ENCODE measurements around the gene ALPP. TPM values are rescaled to one million over a fixed set of nuclear protein-coding genes. Genes with fewer than 3 reads are reported as not detected.
A peak's percentile ranks its signal among the peaks of the same experiment; 100 is the strongest.

Gene ALPP
- total RNA-seq, 1 donor from 2014 or later = not detected

- peaks cover 55% of the 10 kb centered on the region for H3K4me1 Mint-ChIP-seq (ENCODE audit: unreplicated experiment)
- H3K27me3 Mint-ChIP-seq (ENCODE audit: unreplicated experiment) = no peaks in the 10 kb centered on the region
- H3K27ac Mint-ChIP-seq (ENCODE audit: unreplicated experiment) = peak overlapping the region; percentile 87
- peak; percentile 27 for TF ChIP-seq CTCF (IDR thresholded peaks at IDR 0.05)
- H3K4me3 Mint-ChIP-seq (ENCODE audit: unreplicated experiment) = peak overlapping the region; percentile 49
- H3K36me3 Mint-ChIP-seq (ENCODE audit: unreplicated experiment) = no peaks in the 10 kb centered on the region
- H3K9me3 Mint-ChIP-seq (ENCODE audit: unreplicated experiment) = no peaks in the 10 kb centered on the region
- DNase-seq (ENCODE audit: extremely low spot score, unreplicated experiment) = no peak
Observed at GRCh38 chr2:232385660-232386489, 7.3 kb downstream of the ALPP start.

- H3K27ac Mint-ChIP-seq (ENCODE audit: unreplicated experiment) = peak overlapping the region; percentile 87
- H3K36me3 Mint-ChIP-seq (ENCODE audit: unreplicated experiment) = no peaks in the 10 kb centered on the region
- no peak for DNase-seq (ENCODE audit: extremely low spot score, unreplicated experiment)
- H3K4me1 Mint-ChIP-seq (ENCODE audit: unreplicated experiment) = peaks cover 57% of the 10 kb centered on the region
- no peak for TF ChIP-seq CTCF (IDR thresholded peaks at IDR 0.05)
- no peak overlapping the region for H3K4me3 Mint-ChIP-seq (ENCODE audit: unreplicated experiment)
- no peaks in the 10 kb centered on the region for H3K27me3 Mint-ChIP-seq (ENCODE audit: unreplicated experiment)
- no peaks in the 10 kb centered on the region for H3K9me3 Mint-ChIP-seq (ENCODE audit: unreplicated experiment)
Observed at GRCh38 chr2:232386490-232386739, 7.9 kb downstream of the ALPP start.

- Mint-ChIP-seq H3K4me1 (ENCODE audit: unreplicated experiment) (peaks cover 57% of the 10 kb centered on the region), H3K36me3 (ENCODE audit: unreplicated experiment) (no peaks in the 10 kb centered on the region), H3K27me3 (ENCODE audit: unreplicated experiment) (no peaks in the 10 kb centered on the region), H3K4me3 (ENCODE audit: unreplicated experiment) (no peak overlapping the region), H3K27ac (ENCODE audit: unreplicated experiment) (no peak overlapping the region), H3K9me3 (ENCODE audit: unreplicated experiment) (no peaks in the 10 kb centered on the region)
- no peak for DNase-seq (ENCODE audit: extremely low spot score, unreplicated experiment)
- TF ChIP-seq CTCF (IDR thresholded peaks at IDR 0.05) = no peak
Observed at GRCh38 chr2:232386740-232387450, 8.3 kb downstream of the ALPP start.

GRCh38 chr2:232387451-232388171 lies 9.1 kb downstream of the ALPP start:
- Mint-ChIP-seq H3K36me3 (ENCODE audit: unreplicated experiment) (no peaks in the 10 kb centered on the region), H3K4me1 (ENCODE audit: unreplicated experiment) (peaks cover 52% of the 10 kb centered on the region), H3K27me3 (ENCODE audit: unreplicated experiment) (no peaks in the 10 kb centered on the region), H3K9me3 (ENCODE audit: unreplicated experiment) (no peaks in the 10 kb centered on the region), H3K4me3 (ENCODE audit: unreplicated experiment) (no peak overlapping the region), H3K27ac (ENCODE audit: unreplicated experiment) (no peak overlapping the region)
- TF ChIP-seq CTCF (IDR thresholded peaks at IDR 0.05) = no peak
- DNase-seq (ENCODE audit: extremely low spot score, unreplicated experiment) = no peak

Data from osteocyte (in vitro differentiated cells).